ENCODE results near the gene ANO10. TPM values are rescaled to one million over a fixed set of nuclear protein-coding genes. Genes with fewer than 3 reads are reported as not detected.
"Not testable (repeated sequence)": the region's sequence is repeated elsewhere in the genome, so short reads cannot be mapped to it uniquely, and the experiment has no call there.

Gene ANO10
- polyA plus RNA-seq, 3 donors: 11.2 to 24.8 (median 21.6) TPM

DNA sequence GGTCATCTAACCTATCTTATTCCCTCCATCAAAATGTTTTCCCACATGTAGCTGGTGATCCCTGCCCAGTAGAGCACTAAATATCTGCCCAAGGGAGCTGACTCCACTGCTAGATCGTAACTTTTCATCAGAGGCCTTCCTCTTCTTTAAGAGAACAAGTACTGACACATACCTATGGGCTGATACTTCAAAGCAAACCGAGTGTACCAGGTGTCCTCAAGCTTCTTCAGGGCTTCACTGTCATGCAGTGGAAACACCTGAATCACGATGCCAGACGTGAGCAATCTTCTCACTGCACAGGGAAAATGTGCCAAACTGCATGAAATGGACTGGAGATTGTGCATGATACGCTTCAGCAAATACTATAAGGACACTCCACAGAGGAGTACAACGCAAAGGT is 41.6 kb downstream of the ANO10 start:
- intact Hi-C loops (cut with micrococcal nuclease): no loop called here
- H2AFZ ChIP-seq (ENCODE audit: insufficient read depth, low read depth, low read length, poor library complexity, severe bottlenecking): no peak overlapping the region
- Mint-ChIP-seq H3K36me3 (peaks cover 39 to 58% of the 10 kb centered on the region in 2 donors), H3K9me3 (peaks cover 0 to 2% (median 0%) of the 10 kb centered on the region in 7 donors), H3K27me3 (ENCODE audit: low read depth in 3 of 3) (no peaks in the 10 kb centered on the region), H3K4me3 (no peak overlapping the region), H3K27ac (peak overlapping the region in 1 of 7 donors; percentile 57), H3K4me1 (peaks cover 11% of the 10 kb centered on the region)
- H3K27ac ChIP-seq (ENCODE audit: low read depth in 1 of 2, low read length in 2 of 2): no peak overlapping the region
- no peak for DNase-seq
- H3K4me2 ChIP-seq (replicated peaks; ENCODE audit: extremely low read depth, low read length, poor library complexity, severe bottlenecking): no peak overlapping the region
- peaks cover 10 to 37% of the 10 kb centered on the region in 2 donors for H3K36me3 ChIP-seq (replicated peaks in 1 of 2; ENCODE audit: control insufficient read depth in 1 of 2, insufficient read depth in 2 of 2, low read length in 2 of 2)
- H4K20me1 ChIP-seq (ENCODE audit: insufficient read depth, low read length): no peaks in the 10 kb centered on the region
- H3K79me2 ChIP-seq (ENCODE audit: insufficient read depth, low read length): no peaks in the 10 kb centered on the region
- H3K9ac ChIP-seq (ENCODE audit: insufficient read depth, low read length, poor library complexity, severe bottlenecking): no peak overlapping the region
- no peak for TF ChIP-seq CTCF (IDR thresholded peaks at IDR 0.05)
- H3K27me3 ChIP-seq (ENCODE audit: control insufficient read depth in 2 of 2, insufficient read depth in 2 of 2, low read length in 2 of 2): no peaks in the 10 kb centered on the region
- H3K4me1 ChIP-seq (ENCODE audit: control insufficient read depth in 1 of 2, insufficient read depth in 2 of 2, low read length in 2 of 2): peaks cover 0 to 2% of the 10 kb centered on the region in 2 donors
- no peaks in the 10 kb centered on the region for H3K9me3 ChIP-seq (replicated peaks in 1 of 2; ENCODE audit: control insufficient read depth in 1 of 2, insufficient read depth in 1 of 2, low read length in 2 of 2)
- WGBS (ENCODE audit: insufficient coverage): 97% methylated on average over 4 of the region's 6 CpGs
- H3K4me3 ChIP-seq (replicated peaks in 1 of 3; ENCODE audit: low read depth in 2 of 3, low read length in 3 of 3): no peak overlapping the region

DNA sequence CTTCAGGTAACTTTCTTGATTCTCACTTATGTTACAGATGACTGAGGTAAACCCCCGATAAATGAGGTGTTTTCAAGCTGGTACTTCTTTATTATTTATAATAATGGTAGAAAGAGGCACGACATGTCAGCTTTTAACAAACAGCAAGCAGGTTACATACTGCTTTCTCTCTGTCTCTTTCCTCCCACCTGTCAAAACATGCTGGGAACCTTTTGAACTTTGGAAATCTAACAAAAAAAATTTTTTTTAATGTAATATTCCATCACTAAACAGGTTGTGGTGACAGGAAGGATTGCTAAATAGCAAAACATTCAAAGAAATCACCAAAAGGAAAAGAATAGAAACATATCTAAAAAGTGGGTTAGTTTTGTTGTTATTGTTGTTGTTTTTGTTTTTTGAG is 48.2 kb downstream of the ANO10 start:
- Mint-ChIP-seq H3K36me3 (peaks cover 31 to 43% of the 10 kb centered on the region in 2 donors), H3K4me3 (no peak overlapping the region), H3K4me1 (peaks cover 9% of the 10 kb centered on the region), H3K27me3 (ENCODE audit: low read depth in 3 of 3) (no peaks in the 10 kb centered on the region), H3K9me3 (peaks cover 0 to 2% (median 0%) of the 10 kb centered on the region in 7 donors), H3K27ac (no peak overlapping the region)
- no CpG with 5 or more reads among the region's 2 CpGs for WGBS (ENCODE audit: insufficient coverage)
- Histone ChIP-seq H3K27ac (ENCODE audit: low read depth in 1 of 2, low read length in 2 of 2) (no peak overlapping the region), H3K79me2 (ENCODE audit: insufficient read depth, low read length) (no peaks in the 10 kb centered on the region), H3K4me1 (ENCODE audit: control insufficient read depth in 1 of 2, insufficient read depth in 2 of 2, low read length in 2 of 2) (no peaks in the 10 kb centered on the region), H3K36me3 (replicated peaks in 1 of 2; ENCODE audit: control insufficient read depth in 1 of 2, insufficient read depth in 2 of 2, low read length in 2 of 2) (peaks cover 10 to 40% of the 10 kb centered on the region in 2 donors), H3K4me2 (replicated peaks; ENCODE audit: extremely low read depth, low read length, poor library complexity, severe bottlenecking) (no peak overlapping the region), H3K27me3 (ENCODE audit: control insufficient read depth in 2 of 2, insufficient read depth in 2 of 2, low read length in 2 of 2) (no peaks in the 10 kb centered on the region), H3K4me3 (replicated peaks in 1 of 3; ENCODE audit: low read depth in 2 of 3, low read length in 3 of 3) (no peak overlapping the region), H4K20me1 (ENCODE audit: insufficient read depth, low read length) (no peaks in the 10 kb centered on the region), H2AFZ (ENCODE audit: insufficient read depth, low read depth, low read length, poor library complexity, severe bottlenecking) (no peak overlapping the region), H3K9ac (ENCODE audit: insufficient read depth, low read length, poor library complexity, severe bottlenecking) (no peak overlapping the region), H3K9me3 (replicated peaks in 1 of 2; ENCODE audit: control insufficient read depth in 1 of 2, insufficient read depth in 1 of 2, low read length in 2 of 2) (no peaks in the 10 kb centered on the region)
- intact Hi-C loops (cut with micrococcal nuclease): no loop called here
- TF ChIP-seq CTCF (IDR thresholded peaks at IDR 0.05): no peak
- no peak for DNase-seq

DNA sequence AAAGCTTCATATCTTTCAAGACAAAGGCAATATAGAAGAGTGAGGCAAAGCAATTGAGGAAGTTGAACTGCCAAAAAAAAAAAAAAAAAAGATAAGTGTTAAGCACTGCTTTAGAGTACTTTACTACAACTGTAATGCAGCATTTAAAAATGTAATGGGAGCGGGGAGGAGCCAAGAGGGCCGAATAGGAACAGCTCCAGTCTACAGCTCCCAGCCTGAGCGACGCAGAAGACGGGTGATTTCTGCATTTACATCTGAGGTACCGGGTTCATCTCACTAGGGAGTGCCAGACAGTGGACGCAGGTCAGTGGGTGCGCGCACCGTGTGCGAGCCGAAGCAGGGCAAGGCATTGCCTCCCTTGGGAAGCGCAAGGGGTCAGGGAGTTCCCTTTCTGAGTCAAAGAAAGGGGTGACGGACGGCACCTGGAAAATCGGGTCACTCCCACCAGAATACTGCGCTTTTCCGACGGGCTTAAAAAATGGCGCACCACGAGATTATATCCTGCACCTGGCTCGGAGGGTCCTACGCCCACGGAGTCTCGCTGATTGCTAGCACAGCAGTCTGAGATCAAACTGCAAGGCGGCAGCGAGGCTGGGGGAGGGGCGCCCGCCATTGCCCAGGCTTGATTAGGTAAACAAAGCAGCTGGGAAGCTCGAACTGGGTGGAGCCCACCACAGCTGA is 56.0 kb downstream of the ANO10 start:
- H3K27me3 Mint-ChIP-seq (ENCODE audit: low read depth in 3 of 3); H3K9me3 ChIP-seq (replicated peaks in 1 of 2; ENCODE audit: control insufficient read depth in 1 of 2, insufficient read depth in 1 of 2, low read length in 2 of 2); H3K4me3 ChIP-seq (replicated peaks in 1 of 3; ENCODE audit: low read depth in 2 of 3, low read length in 3 of 3); intact Hi-C loops (cut with micrococcal nuclease); H3K9ac ChIP-seq (ENCODE audit: insufficient read depth, low read length, poor library complexity, severe bottlenecking); DNase-seq; H4K20me1 ChIP-seq (ENCODE audit: insufficient read depth, low read length); H3K27ac ChIP-seq (ENCODE audit: low read depth in 1 of 2, low read length in 2 of 2); H3K4me2 ChIP-seq (replicated peaks; ENCODE audit: extremely low read depth, low read length, poor library complexity, severe bottlenecking); H2AFZ ChIP-seq (ENCODE audit: insufficient read depth, low read depth, low read length, poor library complexity, severe bottlenecking); H3K4me3 Mint-ChIP-seq; H3K4me1 Mint-ChIP-seq; H3K79me2 ChIP-seq (ENCODE audit: insufficient read depth, low read length); H3K27me3 ChIP-seq (ENCODE audit: control insufficient read depth in 2 of 2, insufficient read depth in 2 of 2, low read length in 2 of 2); H3K27ac Mint-ChIP-seq; H3K9me3 Mint-ChIP-seq; H3K4me1 ChIP-seq (ENCODE audit: control insufficient read depth in 1 of 2, insufficient read depth in 2 of 2, low read length in 2 of 2): not testable (repeated sequence)
- peaks cover 25 to 31% of the 10 kb centered on the region in 2 donors for H3K36me3 Mint-ChIP-seq
- 91% methylated on average over 6 of the region's 30 CpGs for WGBS (ENCODE audit: insufficient coverage)
- H3K36me3 ChIP-seq (replicated peaks in 1 of 2; ENCODE audit: control insufficient read depth in 1 of 2, insufficient read depth in 2 of 2, low read length in 2 of 2): peaks cover 2 to 17% of the 10 kb centered on the region in 2 donors
